DMS79 (cell line): ENCODE measurements around the gene LTV1.

Experiments used
- DNase-seq: peaks from one replicate; lab custom pipeline; 2025; lab: John Stamatoyannopoulos, UW

The LTV1 gene

DNA sequence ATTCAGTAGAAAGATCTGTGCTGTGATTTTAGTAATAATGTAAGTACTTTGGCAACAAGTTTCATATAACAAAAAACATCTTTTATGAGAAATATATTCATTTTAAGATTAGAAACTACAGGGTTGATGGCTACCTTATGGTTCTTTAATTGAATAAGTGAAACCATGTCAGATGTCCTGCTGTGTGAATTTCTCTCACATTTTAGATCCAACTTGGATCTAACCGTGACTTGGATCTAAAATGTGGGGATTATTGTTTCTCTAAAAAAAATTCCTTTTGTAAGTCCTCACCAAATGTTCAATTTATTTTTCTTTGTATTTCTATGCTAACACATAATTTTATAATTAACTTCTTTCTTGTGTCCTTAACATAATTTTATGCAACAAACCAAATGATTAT, 51.5 kb downstream of the LTV1 start:
- no peak for DNase-seq

DNA sequence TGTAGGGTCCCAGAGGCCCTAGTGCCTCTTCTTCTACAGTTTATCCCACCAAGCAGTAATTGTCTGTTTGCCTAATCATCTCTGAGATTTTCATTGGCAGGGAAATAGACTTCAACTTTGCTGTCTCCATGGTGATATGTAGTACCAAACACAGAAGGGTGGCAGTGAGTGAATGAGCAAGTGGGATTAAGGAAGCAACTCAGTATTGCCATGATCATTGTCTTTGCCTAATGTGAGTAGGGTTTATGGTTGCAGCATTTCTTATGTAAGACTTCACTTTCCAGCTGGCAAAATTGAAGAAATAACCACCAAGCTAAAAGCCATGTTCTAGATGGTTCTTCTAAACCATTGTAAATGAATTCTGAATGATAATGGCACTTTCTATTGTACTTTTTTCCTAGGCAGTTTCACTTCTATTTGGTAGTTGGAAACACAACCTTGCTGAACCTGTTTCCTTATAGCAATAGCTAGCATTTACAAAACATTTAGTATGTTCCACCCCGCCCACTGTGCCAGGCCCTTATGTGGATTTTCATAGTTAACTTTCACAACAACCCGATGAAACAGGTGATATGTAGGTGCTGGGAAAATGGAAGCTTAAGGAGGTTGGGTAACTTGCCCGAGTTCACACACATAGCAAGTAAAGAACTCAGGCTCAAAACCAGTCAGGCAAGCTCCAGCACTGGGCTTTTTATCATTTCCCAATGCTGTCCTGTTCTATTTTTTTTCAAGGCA, 53.2 kb downstream of the LTV1 start:
- no peak for DNase-seq

DNA sequence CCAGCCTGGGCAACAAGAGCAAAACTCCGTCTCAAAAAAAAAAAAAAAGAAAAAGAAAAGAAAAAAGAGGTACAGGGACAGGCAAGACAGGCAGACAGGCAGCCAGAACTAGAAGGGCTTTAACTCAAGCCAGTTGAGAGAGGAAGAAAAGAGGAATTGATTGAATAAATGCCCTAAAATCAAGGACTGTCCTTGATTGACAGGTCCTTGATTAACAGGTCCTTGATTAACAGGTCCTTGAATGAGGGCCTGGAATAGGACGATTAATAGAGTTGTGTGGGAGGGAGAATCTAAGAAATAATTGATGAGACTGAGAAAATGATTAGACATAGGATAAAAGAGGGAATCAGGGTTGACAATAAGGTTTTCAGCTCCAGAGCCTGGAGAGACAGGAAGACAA, 57.2 kb downstream of the LTV1 start:
- DNase-seq: no peak

DNA sequence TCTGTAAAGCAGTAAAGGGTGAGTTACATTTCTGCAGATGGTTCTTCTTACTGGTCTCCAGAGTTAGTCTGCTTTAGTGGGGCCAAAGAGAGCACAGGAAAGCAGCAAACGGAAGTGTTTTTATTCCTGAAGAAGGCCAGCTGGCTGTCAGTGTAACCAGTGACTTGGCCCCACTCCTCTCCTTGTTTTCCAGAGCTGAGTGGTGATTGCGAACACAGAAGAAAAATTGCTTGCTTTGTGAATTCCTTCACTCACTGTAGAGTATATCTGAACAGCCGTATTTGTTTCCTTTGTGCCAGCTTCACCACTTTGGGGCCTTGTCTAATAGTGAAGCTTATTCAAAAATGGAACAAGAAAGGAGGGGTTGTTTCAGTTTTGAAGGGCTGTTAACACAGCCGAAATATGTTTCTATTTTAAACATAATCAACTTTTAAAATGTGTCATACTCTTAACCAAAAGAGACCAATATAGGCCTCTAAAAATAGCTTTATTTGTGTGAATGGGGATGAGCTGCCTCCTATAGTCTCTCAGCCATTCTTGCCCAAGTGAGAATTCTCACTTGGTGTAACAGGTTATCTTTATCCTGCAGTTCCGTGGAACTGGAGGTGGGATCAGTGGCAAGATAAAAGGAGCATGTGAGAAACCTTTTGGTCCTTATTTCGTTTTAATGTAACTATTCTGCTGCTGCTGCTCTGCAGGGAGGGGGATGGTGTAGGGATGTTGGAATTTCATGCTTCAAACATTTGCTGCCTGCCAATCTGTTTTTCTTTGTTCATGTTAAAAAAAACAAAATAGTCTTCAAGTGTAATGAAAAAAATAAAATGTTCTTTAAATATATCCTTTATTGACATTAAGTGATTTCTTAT, 59.0 kb downstream of the LTV1 start:
- DNase-seq: no peak

DNA sequence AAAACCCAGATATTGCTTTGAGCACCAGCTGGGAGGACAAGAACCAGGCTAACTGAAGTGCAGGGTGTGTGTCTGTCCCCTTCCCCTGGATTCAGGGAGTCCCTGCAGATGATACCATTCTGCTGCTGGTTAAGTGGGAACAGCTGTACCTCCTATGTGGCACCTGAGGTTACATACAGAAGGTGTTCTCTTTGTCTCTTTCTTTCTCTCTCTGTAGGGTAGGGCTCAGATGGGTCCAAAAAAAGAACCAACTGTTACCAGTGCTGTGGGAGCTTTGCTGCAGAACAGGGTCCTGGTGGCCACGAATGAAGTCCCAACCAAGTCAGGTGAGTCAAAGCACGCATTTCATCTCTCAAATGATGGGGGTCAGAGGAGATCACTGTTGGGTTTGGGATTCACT, 59.7 kb downstream of the LTV1 start:
- DNase-seq: no peak

DNA sequence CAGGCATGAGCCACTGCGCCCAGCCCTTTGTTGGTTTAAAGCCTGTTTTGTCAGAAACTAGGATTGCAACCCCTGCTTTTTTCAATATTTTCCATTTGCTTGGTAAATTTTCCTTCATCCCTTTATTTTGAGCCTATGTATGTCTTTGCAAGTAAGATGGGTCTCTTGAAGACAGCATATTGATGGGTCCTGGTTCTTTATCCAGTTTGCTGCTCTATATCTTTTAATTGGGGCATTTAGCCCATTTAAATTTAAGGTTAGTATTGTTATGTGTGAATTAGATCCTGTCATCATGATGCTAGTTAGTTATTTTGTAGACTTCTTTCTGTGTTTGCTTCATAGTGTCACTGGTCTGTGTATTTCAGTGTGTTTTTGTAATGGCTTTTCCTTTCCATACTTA, 67.9 kb downstream of the LTV1 start:
- DNase-seq: no peak

DNA sequence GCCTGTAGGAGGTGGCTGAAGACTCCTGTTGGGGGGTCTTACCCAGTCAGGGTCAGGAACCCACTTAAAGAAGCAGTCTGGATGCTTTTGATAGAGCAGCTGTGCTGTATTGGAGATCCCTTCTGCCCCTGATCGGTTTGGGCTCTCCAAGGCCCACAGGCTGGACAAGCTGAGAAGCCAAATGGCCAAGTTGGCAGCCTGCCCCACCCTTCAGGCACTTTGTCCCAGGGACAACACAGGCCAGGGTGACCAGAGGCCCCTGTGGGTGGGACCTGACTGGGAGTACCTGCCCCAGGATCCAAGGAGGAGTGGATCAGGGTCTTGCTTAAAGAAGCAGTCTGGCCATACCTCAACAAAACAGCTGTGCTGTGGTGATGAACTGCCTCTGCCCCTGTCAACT, 69.5 kb downstream of the LTV1 start:
- DNase-seq: no peak
